PC-9 (cell line): Measurements from ENCODE around the gene LHX4. TPM values are rescaled to one million over a fixed set of nuclear protein-coding genes. Genes with fewer than 3 reads are reported as not detected.

Experiments
- BruUV-seq: library from RNA; stranded (reverse); fragments of 400-500 nt; replicated peaks from 2 replicates; lab custom pipeline; 2021; lab: Mats Ljungman, UMichigan
- CTCF ChIA-PET: fragments of 300-600 bp; sonication (Branson Sonifier 250); formaldehyde crosslinking; loops from one replicate; lab custom pipeline; 2022; ENCODE audit warnings: antibody characterized with exemption; lab: Charles Lee
- POLR2A ChIA-PET: fragments of 300-600 bp; sonication (Branson Sonifier 250); formaldehyde crosslinking; loops from one replicate; lab custom pipeline; 2022; ENCODE audit warnings: antibody characterized with exemption; ENCODE audit not compliant: unreplicated experiment; lab: Charles Lee
- DNase-seq, 2 experiments: peaks; one replicate each; pipeline versions ENCODE4 v3.0.0 to v3.0.0-alpha.2; 2015 to 2022; ENCODE audit warnings: mixed read lengths in 1 of 2
- H2AFZ ChIP-seq: fragments of 200-600 bp; sonication (generic); 2 replicates; pipeline ENCODE4 v1.8.1; 2017; ENCODE audit warnings: antibody characterized with exemption
- H3F3A ChIP-seq: fragments of 200-600 bp; sonication (generic); 2 replicates; pipeline ENCODE4 v1.8.1; 2017; ENCODE audit warnings: antibody characterized with exemption, mild to moderate bottlenecking, low read depth; ENCODE audit not compliant: insufficient read depth
- H3K27ac ChIP-seq: fragments of 200-600 bp; sonication (generic); 2 replicates; pipeline ENCODE4 v1.6.1; 2016; ENCODE audit warnings: mixed run types
- H3K27me3 ChIP-seq: fragments of 200-600 bp; sonication (generic); 2 replicates; pipeline ENCODE4 v1.6.1; 2016; ENCODE audit warnings: low read depth, mixed run types; ENCODE audit not compliant: insufficient read depth
- H3K36me3 ChIP-seq: fragments of 200-600 bp; sonication (generic); 2 replicates; pipeline ENCODE4 v1.6.1; 2016; ENCODE audit warnings: low read depth, mixed run types
- H3K4me1 ChIP-seq: fragments of 200-600 bp; sonication (generic); replicated peaks from 2 replicates; pipeline ENCODE4 v1.6.1; 2016; ENCODE audit warnings: mixed run types; ENCODE audit not compliant: insufficient read depth
- H3K4me2 ChIP-seq: fragments of 200-600 bp; sonication (generic); 2 replicates; pipeline ENCODE4 v1.6.1; 2017; ENCODE audit warnings: mixed run types
- H3K4me3 ChIP-seq: fragments of 200-600 bp; sonication (generic); 2 replicates; pipeline ENCODE4 v1.6.1; 2016; ENCODE audit warnings: mixed run types
- H3K79me2 ChIP-seq: fragments of 200-600 bp; sonication (generic); 2 replicates; pipeline ENCODE4 v1.6.1; 2017; ENCODE audit warnings: low read depth, mixed run types
- H3K9me2 ChIP-seq: fragments of 200-600 bp; sonication (generic); 2 replicates; pipeline ENCODE4 v1.8.1; 2017; ENCODE audit warnings: mild to moderate bottlenecking; ENCODE audit not compliant: insufficient read depth
- H3K9me3 ChIP-seq: fragments of 200-600 bp; sonication (generic); 2 replicates; pipeline ENCODE4 v1.8.1; 2016; ENCODE audit warnings: low read depth; ENCODE audit not compliant: insufficient read depth
- H4K20me1 ChIP-seq: fragments of 200-600 bp; sonication (generic); 2 replicates; pipeline ENCODE4 v1.8.1; 2017; ENCODE audit not compliant: insufficient read depth
- EZH2 ChIP-seq: fragments of 200-600 bp; sonication (generic); IDR thresholded peaks from 2 replicates; pipeline ENCODE4 v1.8.0; 2017; ENCODE audit warnings: antibody characterized with exemption, low read depth
- intact Hi-C: fragments of 100-400 bp; cut with micrococcal nuclease; formaldehyde crosslinking; loops from one replicate; pipeline ENCODE4 v1.10.0; 2022; ENCODE audit not compliant: unreplicated experiment
- total RNA-seq: library from RNA; stranded (reverse); gene quantifications from 2 replicates; pipeline ENCODE4 v1.2.3, GENCODE V29; 2021
- TF ChIP-seq, protein P1 (sequence below): fragments of 200-600 bp; sonication (generic); conservative IDR thresholded peaks from 2 replicates; pipeline ENCODE4 v1.6.1; 2017; ENCODE audit warnings: mixed run types, antibody characterized with exemption, mild to moderate bottlenecking, moderate library complexity

Gene LHX4
- total RNA-seq, 1 experiment from 2014 or later: 0.28 TPM

DNA sequence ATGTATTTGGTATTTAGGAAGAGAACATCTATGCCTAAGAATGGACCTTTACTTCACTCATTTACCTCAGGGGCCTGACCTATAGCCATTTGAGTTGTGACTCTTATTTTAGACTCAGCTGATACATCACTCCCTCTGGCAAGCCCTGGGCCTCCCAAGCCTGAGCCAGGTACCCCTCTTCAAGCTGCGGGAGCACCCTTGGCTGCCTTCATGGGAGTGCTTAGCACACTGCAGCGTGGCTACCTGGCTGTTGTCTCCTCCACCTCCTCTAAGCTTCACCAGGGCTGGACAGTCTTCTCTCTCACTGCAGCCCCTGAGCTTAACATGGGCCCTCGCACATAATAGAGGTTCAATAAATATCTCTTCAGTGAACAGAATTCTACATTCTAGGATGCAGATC lies 23.5 kb upstream of the LHX4 start:
- Histone ChIP-seq H3K4me2 (no peak overlapping the region), H3K36me3 (no peaks in the 10 kb centered on the region), H4K20me1 (no peaks in the 10 kb centered on the region), H3K9me3 (no peaks in the 10 kb centered on the region), H3K79me2 (no peaks in the 10 kb centered on the region), H3K27me3 (no peaks in the 10 kb centered on the region), H3K9me2 (no peaks in the 10 kb centered on the region), H3F3A (no peaks in the 10 kb centered on the region), H3K27ac (no peak overlapping the region), H3K4me1 (0 out of 2 replicates have a peak, but pooled peaks cover 3% of the 10 kb centered on the region), H3K4me3 (no peak overlapping the region), H2AFZ (no peak overlapping the region)
- TF ChIP-seq, protein P1, sequence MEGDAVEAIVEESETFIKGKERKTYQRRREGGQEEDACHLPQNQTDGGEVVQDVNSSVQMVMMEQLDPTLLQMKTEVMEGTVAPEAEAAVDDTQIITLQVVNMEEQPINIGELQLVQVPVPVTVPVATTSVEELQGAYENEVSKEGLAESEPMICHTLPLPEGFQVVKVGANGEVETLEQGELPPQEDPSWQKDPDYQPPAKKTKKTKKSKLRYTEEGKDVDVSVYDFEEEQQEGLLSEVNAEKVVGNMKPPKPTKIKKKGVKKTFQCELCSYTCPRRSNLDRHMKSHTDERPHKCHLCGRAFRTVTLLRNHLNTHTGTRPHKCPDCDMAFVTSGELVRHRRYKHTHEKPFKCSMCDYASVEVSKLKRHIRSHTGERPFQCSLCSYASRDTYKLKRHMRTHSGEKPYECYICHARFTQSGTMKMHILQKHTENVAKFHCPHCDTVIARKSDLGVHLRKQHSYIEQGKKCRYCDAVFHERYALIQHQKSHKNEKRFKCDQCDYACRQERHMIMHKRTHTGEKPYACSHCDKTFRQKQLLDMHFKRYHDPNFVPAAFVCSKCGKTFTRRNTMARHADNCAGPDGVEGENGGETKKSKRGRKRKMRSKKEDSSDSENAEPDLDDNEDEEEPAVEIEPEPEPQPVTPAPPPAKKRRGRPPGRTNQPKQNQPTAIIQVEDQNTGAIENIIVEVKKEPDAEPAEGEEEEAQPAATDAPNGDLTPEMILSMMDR: no peak
- no peak for TF ChIP-seq EZH2
- BruUV-seq: no TSS peak
- ChIA-PET POLR2A (no interaction called here), CTCF (interaction anchor here (0.6 kb wide), 1 partner anchor 41 kb away, joined by 3 read pairs; no protein-coding TSS in a partner anchor)
- intact Hi-C loops: no loop called here
- DNase-seq: no peak

DNA sequence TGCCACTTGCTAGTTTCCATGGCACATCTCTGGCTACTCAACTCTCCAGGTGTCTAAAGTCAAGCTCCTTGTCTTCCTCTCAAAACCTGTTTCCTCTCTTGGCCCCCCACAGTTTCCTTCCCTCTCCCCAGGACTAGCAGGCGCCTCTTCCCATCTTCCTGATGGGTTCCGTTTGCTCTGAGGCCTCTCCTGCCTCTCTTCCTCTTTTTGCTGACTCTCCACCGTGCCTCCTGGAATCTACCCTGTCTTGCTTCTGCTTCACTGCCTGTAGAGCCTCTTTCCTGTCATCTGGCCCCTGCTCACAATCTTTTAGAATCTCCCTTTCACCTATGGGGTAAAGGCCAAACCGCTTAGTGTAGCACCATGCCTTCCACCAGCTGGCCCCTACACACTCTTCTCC lies 21.8 kb upstream of the LHX4 start:
- Histone ChIP-seq H3K79me2 (no peaks in the 10 kb centered on the region), H3K4me2 (no peak overlapping the region), H3K27me3 (no peaks in the 10 kb centered on the region), H3K9me3 (no peaks in the 10 kb centered on the region), H3K36me3 (no peaks in the 10 kb centered on the region), H3F3A (no peaks in the 10 kb centered on the region), H3K4me3 (no peak overlapping the region), H3K4me1 (0 out of 2 replicates have a peak, but pooled peaks cover 3% of the 10 kb centered on the region), H4K20me1 (no peaks in the 10 kb centered on the region), H2AFZ (no peak overlapping the region), H3K27ac (no peak overlapping the region), H3K9me2 (no peaks in the 10 kb centered on the region)
- no peak for DNase-seq
- intact Hi-C loops: no loop called here
- CTCF ChIA-PET: no interaction called here
- POLR2A ChIA-PET: no interaction called here
- no TSS peak for BruUV-seq
- TF ChIP-seq, protein P1: no peak
- no peak for TF ChIP-seq EZH2

DNA sequence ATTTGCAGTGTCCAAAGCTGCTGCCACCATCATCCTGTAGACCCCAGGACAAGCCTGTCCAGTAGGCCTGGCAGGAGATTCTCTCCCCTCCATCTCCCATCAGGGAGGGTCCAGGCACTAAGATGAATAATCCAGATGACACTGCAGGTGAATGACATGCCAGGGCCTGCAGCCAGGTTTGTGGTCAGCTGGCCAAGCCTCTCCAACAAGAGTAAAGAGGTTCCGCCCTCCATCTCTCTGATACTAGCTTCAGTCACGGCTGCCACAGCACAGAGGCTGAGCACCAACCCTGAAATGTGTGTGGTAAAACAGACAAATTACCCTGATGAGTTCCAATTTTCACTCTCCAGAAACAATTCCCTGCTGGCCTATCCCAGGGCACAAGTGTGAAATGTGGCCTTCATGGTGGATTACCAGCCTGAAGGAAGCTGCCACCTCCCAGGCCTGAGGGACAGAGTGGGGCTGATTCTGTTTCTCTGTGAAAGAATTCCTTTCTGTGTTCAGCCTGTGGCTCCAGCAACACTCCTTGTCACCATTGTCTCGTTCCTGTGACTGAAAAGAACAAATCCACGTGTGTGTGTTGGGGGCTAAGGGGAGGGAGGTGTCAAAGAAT lies 19.9 kb upstream of the LHX4 start:
- Histone ChIP-seq H3K36me3 (no peaks in the 10 kb centered on the region), H3K27me3 (no peaks in the 10 kb centered on the region), H3K27ac (no peak overlapping the region), H3K79me2 (no peaks in the 10 kb centered on the region), H3K4me3 (no peak overlapping the region), H3K4me1 (0 out of 2 replicates have a peak, but pooled peaks cover 3% of the 10 kb centered on the region), H4K20me1 (no peaks in the 10 kb centered on the region), H3K9me3 (no peaks in the 10 kb centered on the region), H3K9me2 (no peaks in the 10 kb centered on the region), H3K4me2 (no peak overlapping the region), H3F3A (no peaks in the 10 kb centered on the region), H2AFZ (no peak overlapping the region)
- peak in 1 of 2 experiments; percentile 43 for DNase-seq
- ChIA-PET CTCF (no interaction called here), POLR2A (interaction anchor here (0.6 to 0.7 kb wide), 2 partner anchors 334 to 1968 kb away, joined by 5 to 7 read pairs; no protein-coding TSS in a partner anchor)
- intact Hi-C loops: no loop called here
- no TSS peak for BruUV-seq
- TF ChIP-seq, protein P1: no peak
- no peak for TF ChIP-seq EZH2
